NT2/D1 (cell line): Measurements from ENCODE around the gene ATXN1.

Experiments
- YY1 ChIP-seq: IDR thresholded peaks from 2 replicates; pipeline ENCODE4 v1.6.1; 2011; ENCODE audit not compliant: insufficient read length, insufficient read depth
- ZNF274 ChIP-seq: IDR thresholded peaks from 2 replicates; pipeline ENCODE4 v1.6.1; 2011; ENCODE audit warnings: mild to moderate bottlenecking, low read depth, low read length

DNA sequence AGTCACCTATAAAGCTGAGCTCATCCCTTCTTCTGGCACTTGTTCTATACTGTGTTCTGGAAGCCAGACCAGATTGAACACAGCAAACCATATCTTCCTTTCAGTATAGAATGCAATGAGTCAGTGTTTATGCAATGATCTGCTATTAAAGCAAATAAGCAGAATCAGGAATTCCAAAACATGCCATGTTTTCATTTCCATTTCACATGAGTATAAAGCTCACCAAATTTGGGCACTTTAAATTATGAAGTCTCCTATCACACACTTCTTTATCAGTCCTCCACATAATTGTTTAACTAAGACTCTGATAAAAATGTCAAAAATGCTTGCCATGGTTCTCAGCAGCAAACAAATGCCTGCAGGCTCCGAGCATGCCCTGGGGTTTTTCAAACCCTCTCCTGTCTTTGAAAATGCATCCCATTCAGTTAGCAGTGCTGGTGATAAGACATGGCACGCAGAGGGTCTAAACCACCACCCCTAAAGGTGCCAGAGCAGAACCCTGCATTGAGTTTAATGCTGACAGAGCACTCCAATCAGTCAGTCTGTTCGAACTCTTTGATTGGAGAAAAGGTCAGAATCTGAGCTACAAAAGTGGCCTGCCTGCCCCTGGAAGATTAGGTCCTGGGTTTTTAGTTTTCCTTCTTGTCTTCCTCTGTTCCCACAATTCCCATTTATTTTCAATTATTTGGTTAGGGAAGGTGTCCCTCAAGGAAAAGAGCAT, 288.8 kb downstream of the ATXN1 start:
- TF ChIP-seq ZNF274 (no peak), YY1 (no peak)
